HL-60 (cell line): ENCODE results near the gene MTLN.

Experiments
- GABPA ChIP-seq: IDR thresholded peaks from 2 replicates; pipeline ENCODE4 v1.6.1; 2012; ENCODE audit warnings: low read depth
- POLR2AphosphoS5 ChIP-seq: IDR thresholded peaks from 2 replicates; pipeline ENCODE4 v1.6.1; 2012; ENCODE audit warnings: low read depth
- REST ChIP-seq: IDR thresholded peaks from 2 replicates; pipeline ENCODE4 v1.6.1; 2012; ENCODE audit warnings: low read depth; ENCODE audit not compliant: insufficient replicate concordance
- SPI1 ChIP-seq: IDR thresholded peaks from 2 replicates; pipeline ENCODE4 v1.6.1; 2012; ENCODE audit warnings: low read depth, mild to moderate bottlenecking, borderline replicate concordance
- TF ChIP-seq, protein P1 (sequence below): IDR thresholded peaks from one replicate; pipeline ENCODE4 v1.5.1; 2011; ENCODE audit warnings: low read length, control low read depth, inconsistent platforms; ENCODE audit not compliant: insufficient read depth

GRCh38 chr2:110219496-110220189, 7.3 kb upstream of the MTLN start:
- TF ChIP-seq POLR2AphosphoS5: no peak
- TF ChIP-seq, protein P1, sequence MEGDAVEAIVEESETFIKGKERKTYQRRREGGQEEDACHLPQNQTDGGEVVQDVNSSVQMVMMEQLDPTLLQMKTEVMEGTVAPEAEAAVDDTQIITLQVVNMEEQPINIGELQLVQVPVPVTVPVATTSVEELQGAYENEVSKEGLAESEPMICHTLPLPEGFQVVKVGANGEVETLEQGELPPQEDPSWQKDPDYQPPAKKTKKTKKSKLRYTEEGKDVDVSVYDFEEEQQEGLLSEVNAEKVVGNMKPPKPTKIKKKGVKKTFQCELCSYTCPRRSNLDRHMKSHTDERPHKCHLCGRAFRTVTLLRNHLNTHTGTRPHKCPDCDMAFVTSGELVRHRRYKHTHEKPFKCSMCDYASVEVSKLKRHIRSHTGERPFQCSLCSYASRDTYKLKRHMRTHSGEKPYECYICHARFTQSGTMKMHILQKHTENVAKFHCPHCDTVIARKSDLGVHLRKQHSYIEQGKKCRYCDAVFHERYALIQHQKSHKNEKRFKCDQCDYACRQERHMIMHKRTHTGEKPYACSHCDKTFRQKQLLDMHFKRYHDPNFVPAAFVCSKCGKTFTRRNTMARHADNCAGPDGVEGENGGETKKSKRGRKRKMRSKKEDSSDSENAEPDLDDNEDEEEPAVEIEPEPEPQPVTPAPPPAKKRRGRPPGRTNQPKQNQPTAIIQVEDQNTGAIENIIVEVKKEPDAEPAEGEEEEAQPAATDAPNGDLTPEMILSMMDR: no peak
- no peak for TF ChIP-seq REST
- TF ChIP-seq GABPA: no peak
- TF ChIP-seq SPI1: no peak
